Measurements from ENCODE around the gene ALB.
"Not testable (repeated sequence)": the region's sequence is repeated elsewhere in the genome, so short reads cannot be mapped to it uniquely, and the experiment has no call there.

ALB gene

GRCh38 chr4:73404042-73404441 is at the start of gene ALB:
Gene ALB, plus strand, starts transcription at chr4:73404287. Its CDS starts 41 bp downstream, at chr4:73404328.
- DNase-seq (ENCODE audit: low read depth in 2 of 2), result no peak

DNA sequence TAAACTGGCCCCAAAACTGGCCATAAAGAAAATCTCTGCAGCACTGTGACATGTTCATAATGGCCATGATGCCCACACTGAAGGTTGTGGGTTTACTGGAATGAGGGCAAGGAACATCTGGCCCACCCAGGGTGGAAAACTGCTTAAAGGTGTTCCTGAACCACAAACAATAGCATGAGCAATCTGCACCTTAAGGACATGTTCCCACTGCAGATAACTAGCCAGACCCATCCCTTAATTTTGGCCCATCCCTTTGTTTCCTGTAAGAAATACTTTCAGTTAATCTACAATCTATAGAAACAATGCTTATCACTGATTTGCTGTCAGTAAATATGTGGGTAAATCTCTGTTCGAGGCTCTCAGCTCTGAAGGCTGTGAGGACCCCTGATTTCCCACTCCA is 46.9 kb upstream of the ALB start:
- not testable (repeated sequence) for DNase-seq (ENCODE audit: low read depth in 2 of 2)

DNA sequence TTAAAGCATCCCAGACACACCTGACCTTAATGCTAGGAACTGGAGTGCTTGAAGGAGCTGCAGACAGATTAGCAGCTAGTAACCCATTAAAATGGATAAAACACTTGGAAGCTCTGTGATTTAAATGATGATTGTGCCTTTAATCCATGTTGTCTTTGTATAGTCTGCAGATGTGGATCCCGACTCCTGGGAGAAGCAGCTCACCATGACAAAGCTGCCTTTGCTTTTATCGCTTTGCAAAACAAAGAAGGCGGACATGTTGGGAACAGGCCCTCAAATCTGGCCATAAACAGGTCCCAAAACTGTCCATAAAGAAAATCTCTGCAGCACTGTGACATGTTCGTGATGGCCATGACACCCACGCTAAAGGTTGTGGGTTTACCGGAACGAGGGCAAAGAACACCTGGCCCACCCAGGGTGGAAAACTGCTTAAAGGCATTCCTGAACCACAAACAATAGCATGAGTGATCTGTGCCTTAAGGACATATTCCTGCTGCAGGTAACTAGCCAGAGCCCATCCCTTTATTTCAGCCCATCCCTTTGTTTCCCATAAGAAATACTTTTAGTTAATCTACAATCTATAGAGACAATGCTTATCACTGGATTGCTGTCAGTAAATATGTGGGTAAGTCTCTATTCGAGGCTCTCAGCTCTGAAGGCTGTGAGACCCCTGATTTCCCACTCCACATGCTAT is 34.4 kb upstream of the ALB start:
- DNase-seq (ENCODE audit: low read depth in 2 of 2), result not testable (repeated sequence)

DNA sequence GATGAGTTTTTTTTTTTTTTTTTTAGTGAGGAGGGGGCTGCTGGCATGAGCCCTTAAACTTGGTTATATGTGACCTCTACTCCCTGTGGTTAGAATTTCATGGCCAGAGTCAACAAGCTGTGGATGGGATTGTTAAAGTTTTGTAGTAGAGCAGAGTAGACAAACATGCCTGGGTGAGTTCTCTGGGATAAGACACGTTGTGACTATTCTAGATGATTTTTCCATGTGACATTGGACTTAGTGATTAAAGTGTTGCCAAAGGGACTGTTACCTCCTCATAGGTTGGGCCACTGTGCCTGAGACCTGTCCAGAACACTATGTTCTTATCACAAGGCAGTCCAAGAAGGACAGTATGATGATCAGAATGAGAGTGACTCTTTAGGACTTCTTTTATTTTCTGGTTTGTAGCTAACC is 28.8 kb upstream of the ALB start:
- no peak for DNase-seq (ENCODE audit: low read depth in 2 of 2)

- DNase-seq (ENCODE audit: low read depth in 2 of 2), result no peak
These were observed 27.8 kb upstream of the ALB start for GRCh38 chr4:73376251-73376650.

DNA sequence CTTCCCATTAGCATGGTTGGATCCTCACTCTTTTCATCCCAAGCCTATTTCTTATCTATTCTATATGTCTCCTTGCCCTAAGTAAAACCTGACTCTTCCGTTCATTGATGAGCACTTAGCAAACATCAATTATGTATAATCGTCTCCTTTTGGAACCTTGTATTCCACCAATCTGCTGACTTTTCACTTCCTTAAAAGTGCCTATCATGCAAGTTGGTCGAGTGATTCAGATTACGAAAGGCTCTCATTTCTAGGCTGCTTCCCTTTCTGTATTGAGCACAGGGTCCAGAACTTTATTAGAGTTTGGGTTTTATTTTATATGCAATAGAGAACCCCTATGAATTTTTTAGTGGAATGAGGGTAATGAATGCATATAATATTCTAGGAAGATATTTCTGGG is 27.1 kb upstream of the ALB start:
- no peak for DNase-seq (ENCODE audit: low read depth in 2 of 2)

DNA sequence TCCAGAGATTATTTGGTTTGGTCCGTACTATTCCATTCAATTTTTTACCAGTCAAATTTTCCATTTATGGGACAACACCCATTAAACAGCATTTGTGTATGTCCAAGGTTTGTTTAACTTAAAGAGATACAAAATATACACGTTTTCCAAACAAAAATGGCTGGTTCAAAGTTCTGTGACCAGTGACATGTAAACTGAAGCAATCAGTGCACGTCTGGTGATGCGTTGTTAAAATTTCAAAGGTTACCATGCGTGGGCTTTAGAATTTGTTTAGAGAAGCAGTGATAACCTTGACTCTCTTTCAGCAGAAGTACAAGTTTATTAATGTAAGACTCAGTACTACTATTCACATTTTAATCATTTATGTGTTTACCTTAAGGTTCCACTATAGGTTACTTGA is 25.2 kb upstream of the ALB start:
- DNase-seq (ENCODE audit: low read depth in 2 of 2), result no peak

DNA sequence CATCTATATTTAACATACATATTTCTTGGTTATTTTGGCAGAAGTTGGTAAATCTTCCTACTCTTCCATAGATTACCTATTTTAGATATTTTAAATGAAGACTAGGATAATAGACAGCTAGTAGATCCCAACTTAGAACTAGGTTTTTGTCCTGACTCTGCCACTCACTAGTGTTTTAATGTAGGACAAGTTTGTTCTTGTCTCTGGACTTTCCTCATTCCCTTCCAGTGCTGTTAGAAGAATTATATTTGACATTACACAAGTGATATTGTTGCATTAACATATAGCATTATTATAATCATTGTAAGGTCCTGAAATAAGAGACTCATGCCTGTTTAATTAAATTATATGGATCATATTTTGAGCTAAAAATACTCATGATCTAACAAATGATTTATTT is 24.1 kb upstream of the ALB start:
- DNase-seq (ENCODE audit: low read depth in 2 of 2), result no peak

GRCh38 chr4:73381214-73381613 is 22.9 kb upstream of the ALB start:
- no peak for DNase-seq (ENCODE audit: low read depth in 2 of 2)

GRCh38 chr4:73383452-73383851 is 20.6 kb upstream of the ALB start:
- DNase-seq (ENCODE audit: low read depth in 2 of 2), result no peak

DNA sequence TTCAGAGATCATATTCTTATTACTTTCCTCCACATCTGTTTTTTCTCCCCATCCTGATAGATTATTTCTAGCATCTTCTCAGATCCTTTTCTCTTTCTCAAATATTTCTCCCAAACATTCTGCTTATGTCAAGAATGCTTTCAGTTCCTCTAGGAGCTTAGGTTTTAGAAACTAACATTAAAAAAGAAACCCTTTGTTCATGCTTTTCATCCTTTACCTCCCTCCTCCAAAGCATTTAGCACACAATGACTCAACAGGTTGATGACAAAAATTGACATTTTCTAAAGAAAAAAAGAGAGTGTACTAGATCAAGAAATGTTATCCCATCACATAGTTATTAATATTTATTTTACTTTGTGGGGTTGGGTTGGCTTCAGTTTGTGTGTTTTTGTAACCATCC is 16.5 kb upstream of the ALB start:
- no peak for DNase-seq (ENCODE audit: low read depth in 2 of 2)

GRCh38 chr4:73388887-73389286 is 15.2 kb upstream of the ALB start:
- no peak for DNase-seq (ENCODE audit: low read depth in 2 of 2)

GRCh38 chr4:73389663-73390062 is 14.4 kb upstream of the ALB start:
- DNase-seq (ENCODE audit: low read depth in 2 of 2), result not testable (repeated sequence)

DNA sequence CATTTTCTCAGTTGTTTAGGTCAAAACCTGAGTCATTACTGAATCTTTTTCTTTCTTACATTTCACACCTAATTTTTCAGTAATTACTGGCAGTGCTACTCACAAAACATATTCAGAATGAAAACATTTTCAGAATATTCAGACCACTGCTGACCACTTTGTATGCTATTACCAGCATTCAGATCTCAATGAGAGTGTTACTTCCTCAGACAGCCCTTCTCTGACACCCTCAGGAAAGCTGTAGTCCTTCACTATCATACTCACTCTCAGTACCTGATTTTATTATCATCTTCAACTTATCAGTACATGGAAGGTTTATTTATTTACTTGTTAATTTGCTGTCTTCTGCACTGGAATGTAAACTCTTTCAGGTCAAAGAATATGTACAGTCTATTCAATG is 12.3 kb upstream of the ALB start:
- no peak for DNase-seq (ENCODE audit: low read depth in 2 of 2)

DNA sequence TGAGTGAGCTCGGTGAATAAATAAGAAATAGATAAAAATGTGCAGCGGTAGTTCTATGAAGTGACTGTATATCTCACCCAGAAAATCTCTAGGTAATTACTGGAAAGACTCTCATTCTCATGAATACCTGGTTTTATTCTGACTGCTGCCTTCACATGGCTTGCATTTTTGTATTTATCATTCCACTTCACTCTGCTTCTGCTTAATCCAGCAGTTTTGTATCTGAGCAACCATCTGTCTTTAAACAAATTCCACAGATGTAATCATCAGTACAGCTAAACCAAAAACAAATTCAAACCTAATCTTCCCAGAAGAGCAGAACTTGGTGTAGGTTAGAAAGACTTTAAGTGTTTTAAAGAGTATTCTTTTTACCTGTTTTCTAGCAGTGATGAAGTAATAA is 11.2 kb upstream of the ALB start:
- DNase-seq (ENCODE audit: low read depth in 2 of 2), result no peak

- DNase-seq (ENCODE audit: low read depth in 2 of 2), result no peak
These were observed 7.8 kb upstream of the ALB start for GRCh38 chr4:73396304-73396703.

GRCh38 chr4:73396993-73397972 is 6.8 kb upstream of the ALB start:
- no peak for DNase-seq (ENCODE audit: low read depth in 2 of 2)

- no peak for DNase-seq (ENCODE audit: low read depth in 2 of 2)
These were observed 2.7 kb upstream of the ALB start for GRCh38 chr4:73401412-73401811.

- DNase-seq (ENCODE audit: low read depth in 2 of 2), result no peak
These were observed 370 bp downstream of the ALB start for GRCh38 chr4:73404457-73404856.

GRCh38 chr4:73405138-73405537 is 1.1 kb downstream of the ALB start:
- no peak for DNase-seq (ENCODE audit: low read depth in 2 of 2)

DNA sequence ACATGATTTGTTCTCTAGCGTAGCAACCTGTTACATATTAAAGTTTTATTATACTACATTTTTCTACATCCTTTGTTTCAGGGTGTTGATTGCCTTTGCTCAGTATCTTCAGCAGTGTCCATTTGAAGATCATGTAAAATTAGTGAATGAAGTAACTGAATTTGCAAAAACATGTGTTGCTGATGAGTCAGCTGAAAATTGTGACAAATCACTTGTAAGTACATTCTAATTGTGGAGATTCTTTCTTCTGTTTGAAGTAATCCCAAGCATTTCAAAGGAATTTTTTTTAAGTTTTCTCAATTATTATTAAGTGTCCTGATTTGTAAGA is 2.4 kb downstream of the ALB start:
- no peak for DNase-seq (ENCODE audit: low read depth in 2 of 2)

- no peak for DNase-seq (ENCODE audit: low read depth in 2 of 2)
These were observed 3.2 kb downstream of the ALB start for GRCh38 chr4:73407227-73407673.

Measured in fibroblast of skin of left quadriceps (primary cell).